ENCODE results near the gene MATN4.

Gene MATN4

DNA sequence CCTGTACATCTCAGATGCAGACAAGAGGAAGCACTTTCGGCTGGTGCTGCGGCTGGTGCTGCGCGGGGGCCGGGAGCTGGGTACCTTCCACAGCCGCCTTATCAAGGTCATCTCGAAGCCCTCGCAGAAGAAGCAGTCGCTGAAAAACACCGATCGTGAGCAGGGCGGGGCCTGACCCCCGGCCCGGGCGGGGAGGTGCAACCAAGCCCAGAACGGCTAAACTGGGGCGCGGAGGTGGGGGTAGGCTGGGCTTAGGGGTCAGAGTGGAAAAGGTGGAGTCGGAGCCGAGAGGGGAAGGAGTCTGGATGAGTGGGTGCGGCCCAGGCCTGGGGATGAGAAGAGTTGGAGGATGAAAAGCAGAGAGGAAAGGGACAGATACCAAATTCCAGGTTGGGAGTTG is 4.1 kb upstream of the MATN4 start:
- DNase-seq: no peak
- Histone ChIP-seq H3K36me3 (replicated peaks; ENCODE audit: insufficient read depth, low read length) (no peaks in the 10 kb centered on the region), H3K9me3 (replicated peaks; ENCODE audit: insufficient read depth, low read length) (no peaks in the 10 kb centered on the region), H3K4me3 (ENCODE audit: low read length) (no peak overlapping the region), H3K4me2 (ENCODE audit: low read depth, low read length) (no peak overlapping the region), H3K9ac (ENCODE audit: low read length) (no peak overlapping the region), H2AFZ (ENCODE audit: low read length) (no peak overlapping the region), H3K9me2 (replicated peaks; ENCODE audit: insufficient read depth, low read length) (no peaks in the 10 kb centered on the region), H3F3A (ENCODE audit: insufficient read depth, low read length) (no peaks in the 10 kb centered on the region), H3K4me1 (ENCODE audit: low read length) (no peaks in the 10 kb centered on the region), H3K27ac (ENCODE audit: low read length) (no peak overlapping the region), H4K20me1 (ENCODE audit: insufficient read depth, low read length) (no peaks in the 10 kb centered on the region), H3K27me3 (replicated peaks; ENCODE audit: insufficient read depth, low read length) (no peaks in the 10 kb centered on the region; the same call in 1 of the 2 replicates), H3K79me2 (ENCODE audit: low read length) (no peaks in the 10 kb centered on the region)
- TF ChIP-seq EZH2phosphoT487 (IDR thresholded peaks at IDR 0.05; ENCODE audit: low read length) (no peak), EZH2 (optimal IDR thresholded peaks at IDR 0.05; ENCODE audit: low read depth, low read length) (no peak)
- TF ChIP-seq, protein P1, sequence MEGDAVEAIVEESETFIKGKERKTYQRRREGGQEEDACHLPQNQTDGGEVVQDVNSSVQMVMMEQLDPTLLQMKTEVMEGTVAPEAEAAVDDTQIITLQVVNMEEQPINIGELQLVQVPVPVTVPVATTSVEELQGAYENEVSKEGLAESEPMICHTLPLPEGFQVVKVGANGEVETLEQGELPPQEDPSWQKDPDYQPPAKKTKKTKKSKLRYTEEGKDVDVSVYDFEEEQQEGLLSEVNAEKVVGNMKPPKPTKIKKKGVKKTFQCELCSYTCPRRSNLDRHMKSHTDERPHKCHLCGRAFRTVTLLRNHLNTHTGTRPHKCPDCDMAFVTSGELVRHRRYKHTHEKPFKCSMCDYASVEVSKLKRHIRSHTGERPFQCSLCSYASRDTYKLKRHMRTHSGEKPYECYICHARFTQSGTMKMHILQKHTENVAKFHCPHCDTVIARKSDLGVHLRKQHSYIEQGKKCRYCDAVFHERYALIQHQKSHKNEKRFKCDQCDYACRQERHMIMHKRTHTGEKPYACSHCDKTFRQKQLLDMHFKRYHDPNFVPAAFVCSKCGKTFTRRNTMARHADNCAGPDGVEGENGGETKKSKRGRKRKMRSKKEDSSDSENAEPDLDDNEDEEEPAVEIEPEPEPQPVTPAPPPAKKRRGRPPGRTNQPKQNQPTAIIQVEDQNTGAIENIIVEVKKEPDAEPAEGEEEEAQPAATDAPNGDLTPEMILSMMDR (IDR thresholded peaks at IDR 0.05; ENCODE audit: low read length): no peak

DNA sequence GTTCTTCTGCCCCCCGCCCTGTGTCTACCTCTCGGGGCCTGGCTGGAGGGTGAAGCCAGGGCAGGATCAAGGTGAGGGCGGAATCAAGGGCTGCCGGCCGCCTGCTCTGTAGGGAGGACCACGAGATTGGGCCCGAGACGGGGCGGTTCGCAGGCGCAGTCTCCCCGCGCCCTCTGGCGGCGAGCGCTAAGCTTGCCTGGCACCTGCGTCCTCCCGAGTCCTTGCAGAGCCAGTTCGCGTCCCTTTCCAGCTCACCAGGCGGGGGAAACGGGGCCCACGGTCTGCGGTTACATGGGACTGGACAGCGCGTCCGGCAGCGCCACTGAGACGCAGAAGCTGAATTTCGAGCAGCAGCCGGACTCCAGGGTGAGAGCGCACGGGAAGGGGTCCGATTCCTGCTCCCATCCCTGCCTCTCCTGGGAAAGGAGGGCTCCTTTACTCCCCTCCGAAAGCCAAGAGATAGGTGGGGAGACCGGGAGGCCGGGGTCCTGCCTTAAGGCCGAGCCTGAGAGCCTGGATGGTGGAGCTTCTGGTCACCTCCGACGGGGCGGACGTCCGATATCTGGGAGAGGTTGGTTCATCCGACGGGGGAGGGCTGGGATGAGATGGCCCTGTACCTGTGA is 3.6 kb upstream of the MATN4 start:
- no peak overlapping the region for H3K27ac ChIP-seq (ENCODE audit: low read length)
- H3K9me3 ChIP-seq (replicated peaks; ENCODE audit: insufficient read depth, low read length): no peaks in the 10 kb centered on the region
- H3K4me1 ChIP-seq (ENCODE audit: low read length): no peaks in the 10 kb centered on the region
- H3K4me2 ChIP-seq (ENCODE audit: low read depth, low read length): peak overlapping the region; percentile 51; the same call in 1 of the 2 replicates
- peak overlapping the region; percentile 55 for H2AFZ ChIP-seq (ENCODE audit: low read length)
- H3F3A ChIP-seq (ENCODE audit: insufficient read depth, low read length): no peaks in the 10 kb centered on the region
- no peaks in the 10 kb centered on the region for H4K20me1 ChIP-seq (ENCODE audit: insufficient read depth, low read length)
- no peaks in the 10 kb centered on the region for H3K79me2 ChIP-seq (ENCODE audit: low read length)
- no peak overlapping the region for H3K9ac ChIP-seq (ENCODE audit: low read length)
- no peaks in the 10 kb centered on the region for H3K9me2 ChIP-seq (replicated peaks; ENCODE audit: insufficient read depth, low read length)
- no peak overlapping the region; the same call in 1 of the 2 replicates for H3K4me3 ChIP-seq (ENCODE audit: low read length)
- no peaks in the 10 kb centered on the region for H3K36me3 ChIP-seq (replicated peaks; ENCODE audit: insufficient read depth, low read length)
- peak; percentile 61 for DNase-seq
- H3K27me3 ChIP-seq (replicated peaks; ENCODE audit: insufficient read depth, low read length): no peaks in the 10 kb centered on the region; the same call in 1 of the 2 replicates
- TF ChIP-seq EZH2 (optimal IDR thresholded peaks at IDR 0.05; ENCODE audit: low read depth, low read length): no peak
- no peak for TF ChIP-seq EZH2phosphoT487 (IDR thresholded peaks at IDR 0.05; ENCODE audit: low read length)
- TF ChIP-seq, protein P1 (IDR thresholded peaks at IDR 0.05; ENCODE audit: low read length): peak; percentile 90

DNA sequence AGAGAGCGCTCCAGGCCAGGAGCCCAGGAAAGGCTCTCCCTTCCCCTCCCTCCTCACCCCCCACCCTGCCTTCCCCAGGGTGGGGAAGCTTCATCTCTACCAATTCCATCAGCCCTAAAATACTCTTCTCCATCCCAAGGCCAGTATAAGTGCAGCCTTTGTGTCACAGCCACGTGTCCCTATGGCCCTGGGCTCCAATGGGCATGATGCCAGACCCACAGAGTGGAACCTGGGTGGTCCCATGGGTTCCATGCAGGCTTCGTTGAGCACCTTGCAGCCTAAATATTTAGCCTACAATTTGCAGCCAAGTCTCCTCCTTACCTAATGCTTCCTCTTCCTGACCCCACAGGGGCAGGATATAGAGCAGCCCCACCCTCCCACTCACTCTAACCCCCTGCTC is 976 bp upstream of the MATN4 start:
- no peaks in the 10 kb centered on the region for H3K79me2 ChIP-seq (ENCODE audit: low read length)

More for the DNA sequence above, 976 bp upstream of the MATN4 start:
- Histone ChIP-seq H2AFZ (ENCODE audit: low read length) (no peak overlapping the region), H3K27ac (ENCODE audit: low read length) (no peak overlapping the region), H3K4me1 (ENCODE audit: low read length) (no peaks in the 10 kb centered on the region), H3K9me2 (replicated peaks; ENCODE audit: insufficient read depth, low read length) (no peaks in the 10 kb centered on the region), H3K27me3 (replicated peaks; ENCODE audit: insufficient read depth, low read length) (peaks cover 4% of the 10 kb centered on the region; the same call in 1 of the 2 replicates), H3K9ac (ENCODE audit: low read length) (no peak overlapping the region), H3K9me3 (replicated peaks; ENCODE audit: insufficient read depth, low read length) (no peaks in the 10 kb centered on the region), H3F3A (ENCODE audit: insufficient read depth, low read length) (no peaks in the 10 kb centered on the region), H3K4me3 (ENCODE audit: low read length) (no peak overlapping the region), H4K20me1 (ENCODE audit: insufficient read depth, low read length) (no peaks in the 10 kb centered on the region), H3K4me2 (ENCODE audit: low read depth, low read length) (no peak overlapping the region), H3K36me3 (replicated peaks; ENCODE audit: insufficient read depth, low read length) (no peaks in the 10 kb centered on the region)
- no peak for TF ChIP-seq EZH2 (optimal IDR thresholded peaks at IDR 0.05; ENCODE audit: low read depth, low read length)
- no peak for TF ChIP-seq EZH2phosphoT487 (IDR thresholded peaks at IDR 0.05; ENCODE audit: low read length)
- TF ChIP-seq, protein P1 (IDR thresholded peaks at IDR 0.05; ENCODE audit: low read length): no peak
- no peak for DNase-seq

Data from MM.1S (cell line).